ENCODE data around the gene GDF11.

DNA sequence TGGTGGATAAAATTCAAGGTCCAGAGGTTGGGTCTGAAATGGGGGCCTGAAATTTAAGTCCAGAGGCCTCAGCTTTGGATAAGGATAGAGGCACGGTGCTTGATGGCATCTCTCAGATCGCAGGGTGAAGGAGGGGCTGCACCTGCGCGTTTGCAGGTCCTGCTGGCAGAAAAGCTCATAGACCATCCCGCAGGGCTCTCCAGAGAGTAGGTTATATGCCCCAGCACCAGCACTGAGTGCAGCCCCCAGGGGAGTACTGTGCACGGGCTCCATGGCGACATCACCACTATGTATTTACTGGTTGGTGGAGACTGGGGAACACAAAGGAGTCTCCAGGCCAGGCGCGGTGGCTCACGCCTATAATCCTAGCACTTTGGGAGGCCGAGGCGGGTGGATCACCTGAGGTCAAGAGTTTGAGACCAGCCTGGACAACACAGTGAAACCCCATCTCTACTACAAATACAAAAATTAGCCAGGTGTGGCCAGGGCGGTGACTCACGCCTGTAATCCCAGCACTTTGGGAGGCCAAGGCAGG lies 9.8 kb upstream of the GDF11 start:
- TF ChIP-seq, protein P1, sequence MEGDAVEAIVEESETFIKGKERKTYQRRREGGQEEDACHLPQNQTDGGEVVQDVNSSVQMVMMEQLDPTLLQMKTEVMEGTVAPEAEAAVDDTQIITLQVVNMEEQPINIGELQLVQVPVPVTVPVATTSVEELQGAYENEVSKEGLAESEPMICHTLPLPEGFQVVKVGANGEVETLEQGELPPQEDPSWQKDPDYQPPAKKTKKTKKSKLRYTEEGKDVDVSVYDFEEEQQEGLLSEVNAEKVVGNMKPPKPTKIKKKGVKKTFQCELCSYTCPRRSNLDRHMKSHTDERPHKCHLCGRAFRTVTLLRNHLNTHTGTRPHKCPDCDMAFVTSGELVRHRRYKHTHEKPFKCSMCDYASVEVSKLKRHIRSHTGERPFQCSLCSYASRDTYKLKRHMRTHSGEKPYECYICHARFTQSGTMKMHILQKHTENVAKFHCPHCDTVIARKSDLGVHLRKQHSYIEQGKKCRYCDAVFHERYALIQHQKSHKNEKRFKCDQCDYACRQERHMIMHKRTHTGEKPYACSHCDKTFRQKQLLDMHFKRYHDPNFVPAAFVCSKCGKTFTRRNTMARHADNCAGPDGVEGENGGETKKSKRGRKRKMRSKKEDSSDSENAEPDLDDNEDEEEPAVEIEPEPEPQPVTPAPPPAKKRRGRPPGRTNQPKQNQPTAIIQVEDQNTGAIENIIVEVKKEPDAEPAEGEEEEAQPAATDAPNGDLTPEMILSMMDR (IDR thresholded peaks at IDR 0.05 in 8 of 11, conservative IDR thresholded peaks at IDR 0.05 in 3 of 11) = no peak
- TF ChIP-seq POLR2AphosphoS5 (IDR thresholded peaks at IDR 0.05) (no peak), POLR2A (IDR thresholded peaks at IDR 0.05) (no peak)

Data from spleen (tissue), 7 donors.